ENCODE results near the gene CRACR2A. TPM values are rescaled to one million over a fixed set of nuclear protein-coding genes. Genes with fewer than 3 reads are reported as not detected.
A peak's percentile ranks its signal among the peaks of the same experiment; 100 is the strongest.

CRACR2A gene
- total and polyA plus RNA-seq, 4 donors = 1.2 to 2.1 (median 1.8) TPM

GRCh38 chr12:3673981-3674708 is 78.8 kb downstream of the CRACR2A start:
- WGBS (ENCODE audit: insufficient coverage) = 74% methylated on average over 9 of the region's 9 CpGs
- Histone ChIP-seq H3K27ac (ENCODE audit: low read depth, low read length) (no peak overlapping the region), H3K27me3 (ENCODE audit: control insufficient read depth, insufficient read depth, low read length) (no peaks in the 10 kb centered on the region), H3K4me3 (ENCODE audit: low read depth, low read length) (no peak overlapping the region), H3K9me3 (ENCODE audit: control insufficient read depth, insufficient read depth, low read length) (no peaks in the 10 kb centered on the region), H3K4me1 (ENCODE audit: control insufficient read depth, insufficient read depth, low read length) (no peaks in the 10 kb centered on the region), H3K36me3 (ENCODE audit: control insufficient read depth, insufficient read depth, low read length) (no peaks in the 10 kb centered on the region)
- DNase-seq (ENCODE audit: low read depth in 4 of 6, low spot score in 6 of 6) = no peak

- no peak for DNase-seq (ENCODE audit: low read depth in 4 of 6, low spot score in 6 of 6)
- H3K4me1 ChIP-seq (ENCODE audit: control insufficient read depth, insufficient read depth, low read length) = no peaks in the 10 kb centered on the region
- no peaks in the 10 kb centered on the region for H3K9me3 ChIP-seq (ENCODE audit: control insufficient read depth, insufficient read depth, low read length)
- H3K27me3 ChIP-seq (ENCODE audit: control insufficient read depth, insufficient read depth, low read length) = no peaks in the 10 kb centered on the region
- H3K27ac ChIP-seq (ENCODE audit: low read depth, low read length) = no peak overlapping the region
- no peak overlapping the region for H3K4me3 ChIP-seq (ENCODE audit: low read depth, low read length)
- H3K36me3 ChIP-seq (ENCODE audit: control insufficient read depth, insufficient read depth, low read length) = no peaks in the 10 kb centered on the region
- no CpG with 5 or more reads among the region's 2 CpGs for WGBS (ENCODE audit: insufficient coverage)
Observed at GRCh38 chr12:3672113-3672509, 80.8 kb downstream of the CRACR2A start.

GRCh38 chr12:3671330-3672112 is 81.4 kb downstream of the CRACR2A start:
- Histone ChIP-seq H3K9me3 (ENCODE audit: control insufficient read depth, insufficient read depth, low read length) (no peaks in the 10 kb centered on the region), H3K27me3 (ENCODE audit: control insufficient read depth, insufficient read depth, low read length) (no peaks in the 10 kb centered on the region), H3K4me3 (ENCODE audit: low read depth, low read length) (no peak overlapping the region), H3K36me3 (ENCODE audit: control insufficient read depth, insufficient read depth, low read length) (no peaks in the 10 kb centered on the region), H3K27ac (ENCODE audit: low read depth, low read length) (no peak overlapping the region), H3K4me1 (ENCODE audit: control insufficient read depth, insufficient read depth, low read length) (no peaks in the 10 kb centered on the region)
- 83% methylated on average over 2 of the region's 4 CpGs for WGBS (ENCODE audit: insufficient coverage)
- DNase-seq (ENCODE audit: low read depth in 4 of 6, low spot score in 6 of 6) = no peak

- Histone ChIP-seq H3K4me1 (ENCODE audit: control insufficient read depth, insufficient read depth, low read length) (no peaks in the 10 kb centered on the region), H3K36me3 (ENCODE audit: control insufficient read depth, insufficient read depth, low read length) (no peaks in the 10 kb centered on the region), H3K9me3 (ENCODE audit: control insufficient read depth, insufficient read depth, low read length) (no peaks in the 10 kb centered on the region), H3K27me3 (ENCODE audit: control insufficient read depth, insufficient read depth, low read length) (no peaks in the 10 kb centered on the region), H3K4me3 (ENCODE audit: low read depth, low read length) (no peak overlapping the region), H3K27ac (ENCODE audit: low read depth, low read length) (no peak overlapping the region)
- 90% methylated on average over 4 of the region's 5 CpGs for WGBS (ENCODE audit: insufficient coverage)
- DNase-seq (ENCODE audit: low read depth in 4 of 6, low spot score in 6 of 6) = no peak
Observed at GRCh38 chr12:3670083-3670620, 82.8 kb downstream of the CRACR2A start.

GRCh38 chr12:3669594-3669993 is 83.3 kb downstream of the CRACR2A start:
- no peaks in the 10 kb centered on the region for H3K9me3 ChIP-seq (ENCODE audit: control insufficient read depth, insufficient read depth, low read length)
- 76% methylated on average over 3 of the region's 4 CpGs for WGBS (ENCODE audit: insufficient coverage)
- no peak overlapping the region for H3K27ac ChIP-seq (ENCODE audit: low read depth, low read length)
- no peaks in the 10 kb centered on the region for H3K4me1 ChIP-seq (ENCODE audit: control insufficient read depth, insufficient read depth, low read length)
- H3K27me3 ChIP-seq (ENCODE audit: control insufficient read depth, insufficient read depth, low read length) = no peaks in the 10 kb centered on the region
- H3K4me3 ChIP-seq (ENCODE audit: low read depth, low read length) = no peak overlapping the region
- H3K36me3 ChIP-seq (ENCODE audit: control insufficient read depth, insufficient read depth, low read length) = no peaks in the 10 kb centered on the region
- no peak for DNase-seq (ENCODE audit: low read depth in 4 of 6, low spot score in 6 of 6)

- no peaks in the 10 kb centered on the region for H3K27me3 ChIP-seq (ENCODE audit: control insufficient read depth, insufficient read depth, low read length)
- no peak for DNase-seq (ENCODE audit: low read depth in 4 of 6, low spot score in 6 of 6)
- H3K4me3 ChIP-seq (ENCODE audit: low read depth, low read length) = no peak overlapping the region
- H3K36me3 ChIP-seq (ENCODE audit: control insufficient read depth, insufficient read depth, low read length) = no peaks in the 10 kb centered on the region
- H3K4me1 ChIP-seq (ENCODE audit: control insufficient read depth, insufficient read depth, low read length) = no peaks in the 10 kb centered on the region
- 92% methylated on average over 5 of the region's 5 CpGs for WGBS (ENCODE audit: insufficient coverage)
- no peak overlapping the region for H3K27ac ChIP-seq (ENCODE audit: low read depth, low read length)
- H3K9me3 ChIP-seq (ENCODE audit: control insufficient read depth, insufficient read depth, low read length) = no peaks in the 10 kb centered on the region
Observed at GRCh38 chr12:3668479-3669165, 84.3 kb downstream of the CRACR2A start.

GRCh38 chr12:3667485-3667884 is 85.4 kb downstream of the CRACR2A start:
- H3K27ac ChIP-seq (ENCODE audit: low read depth, low read length) = no peak overlapping the region
- peak in 2 of 6 donors; percentile 39 to 79 for DNase-seq (ENCODE audit: low read depth in 4 of 6, low spot score in 6 of 6)
- no peaks in the 10 kb centered on the region for H3K36me3 ChIP-seq (ENCODE audit: control insufficient read depth, insufficient read depth, low read length)
- H3K4me3 ChIP-seq (ENCODE audit: low read depth, low read length) = no peak overlapping the region
- no peaks in the 10 kb centered on the region for H3K27me3 ChIP-seq (ENCODE audit: control insufficient read depth, insufficient read depth, low read length)
- no peaks in the 10 kb centered on the region for H3K9me3 ChIP-seq (ENCODE audit: control insufficient read depth, insufficient read depth, low read length)
- WGBS (ENCODE audit: insufficient coverage) = no CpG with 5 or more reads among the region's 4 CpGs
- H3K4me1 ChIP-seq (ENCODE audit: control insufficient read depth, insufficient read depth, low read length) = no peaks in the 10 kb centered on the region

- Histone ChIP-seq H3K4me3 (ENCODE audit: low read depth, low read length) (no peak overlapping the region), H3K36me3 (ENCODE audit: control insufficient read depth, insufficient read depth, low read length) (no peaks in the 10 kb centered on the region), H3K27me3 (ENCODE audit: control insufficient read depth, insufficient read depth, low read length) (no peaks in the 10 kb centered on the region), H3K27ac (ENCODE audit: low read depth, low read length) (no peak overlapping the region), H3K9me3 (ENCODE audit: control insufficient read depth, insufficient read depth, low read length) (no peaks in the 10 kb centered on the region), H3K4me1 (ENCODE audit: control insufficient read depth, insufficient read depth, low read length) (no peaks in the 10 kb centered on the region)
- WGBS (ENCODE audit: insufficient coverage) = no CpG with 5 or more reads among the region's 7 CpGs
- DNase-seq (ENCODE audit: low read depth in 4 of 6, low spot score in 6 of 6) = peak in 1 of 6 donors; percentile 79
Observed at GRCh38 chr12:3666441-3666840, 86.5 kb downstream of the CRACR2A start.

- Histone ChIP-seq H3K36me3 (ENCODE audit: control insufficient read depth, insufficient read depth, low read length) (no peaks in the 10 kb centered on the region), H3K4me1 (ENCODE audit: control insufficient read depth, insufficient read depth, low read length) (no peaks in the 10 kb centered on the region), H3K27ac (ENCODE audit: low read depth, low read length) (no peak overlapping the region), H3K4me3 (ENCODE audit: low read depth, low read length) (no peak overlapping the region), H3K9me3 (ENCODE audit: control insufficient read depth, insufficient read depth, low read length) (no peaks in the 10 kb centered on the region), H3K27me3 (ENCODE audit: control insufficient read depth, insufficient read depth, low read length) (no peaks in the 10 kb centered on the region)
- DNase-seq (ENCODE audit: low read depth in 4 of 6, low spot score in 6 of 6) = peak in 1 of 6 donors; percentile 72
- WGBS (ENCODE audit: insufficient coverage) = 48% methylated on average over 3 of the region's 5 CpGs
Observed at GRCh38 chr12:3662521-3662921, 90.4 kb downstream of the CRACR2A start.
